ENCODE measurements around the gene PPP2R5B. TPM values are rescaled to one million over a fixed set of nuclear protein-coding genes. Genes with fewer than 3 reads are reported as not detected.

Gene PPP2R5B
- total and polyA plus RNA-seq, 9 of the 15 experiments (the other 6 are each of a cell fraction or from before 2014, with no cell fraction given), result 0.10 to 7.8 (median 3.3) TPM

DNA sequence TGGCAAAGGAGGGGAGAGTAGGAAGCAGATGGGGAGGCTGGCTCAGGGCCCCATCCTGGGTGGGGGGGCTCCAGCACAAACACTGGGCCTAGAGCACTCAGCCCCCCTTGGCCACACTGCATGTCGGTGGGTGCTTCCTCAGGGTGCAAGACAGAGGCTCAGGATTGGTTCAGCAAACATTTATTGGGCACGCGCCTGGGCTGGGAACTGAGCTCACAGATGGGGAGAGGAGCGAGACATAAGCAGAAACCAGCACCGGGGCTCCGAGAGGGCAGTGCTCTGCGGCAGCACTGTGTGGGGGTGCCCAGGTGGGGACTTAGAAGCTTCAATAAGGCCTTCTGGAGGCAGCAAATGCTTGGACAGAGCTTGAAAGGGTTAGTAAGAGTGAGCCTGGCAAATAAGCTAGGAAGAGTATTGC is 34.0 kb upstream of the PPP2R5B start:
- BruUV-seq (replicated peaks), result no TSS peak
- POLR2A ChIA-PET, result interaction anchor here (0.6 to 3.4 kb wide), 4 partner anchors 12 to 195 kb away, joined by 3 to 28 read pairs (median 4); partner anchors contain the start of gene EHD1

More for the DNA sequence above, 34.0 kb upstream of the PPP2R5B start:
- WGBS (ENCODE audit: insufficient coverage, low coverage, missing lambda C conversion rate), result 93% methylated on average over 6 of the region's 7 CpGs
- TF ChIP-seq STAT5B (CRISPR knock-in tag; IDR thresholded peaks at IDR 0.05), result no peak
- TF ChIP-seq SLC30A9 (CRISPR knock-in tag; IDR thresholded peaks at IDR 0.05), result no peak
- TF ChIP-seq, protein P1, sequence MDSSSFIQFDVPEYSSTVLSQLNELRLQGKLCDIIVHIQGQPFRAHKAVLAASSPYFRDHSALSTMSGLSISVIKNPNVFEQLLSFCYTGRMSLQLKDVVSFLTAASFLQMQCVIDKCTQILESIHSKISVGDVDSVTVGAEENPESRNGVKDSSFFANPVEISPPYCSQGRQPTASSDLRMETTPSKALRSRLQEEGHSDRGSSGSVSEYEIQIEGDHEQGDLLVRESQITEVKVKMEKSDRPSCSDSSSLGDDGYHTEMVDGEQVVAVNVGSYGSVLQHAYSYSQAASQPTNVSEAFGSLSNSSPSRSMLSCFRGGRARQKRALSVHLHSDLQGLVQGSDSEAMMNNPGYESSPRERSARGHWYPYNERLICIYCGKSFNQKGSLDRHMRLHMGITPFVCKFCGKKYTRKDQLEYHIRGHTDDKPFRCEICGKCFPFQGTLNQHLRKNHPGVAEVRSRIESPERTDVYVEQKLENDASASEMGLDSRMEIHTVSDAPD (CRISPR knock-in tag; IDR thresholded peaks at IDR 0.05), result no peak
- TF ChIP-seq ZFP30 (CRISPR knock-in tag; IDR thresholded peaks at IDR 0.05; ENCODE audit: borderline replicate concordance), result no peak
- no peak for TF ChIP-seq SAFB2 (IDR thresholded peaks at IDR 0.05; ENCODE audit: borderline replicate concordance, low read depth, low read length, severe bottlenecking)
- no peak for TF ChIP-seq RCOR1 (IDR thresholded peaks at IDR 0.05; ENCODE audit: borderline replicate concordance in 1 of 2, low read depth in 2 of 2, low read length in 2 of 2)
- no peak for TF ChIP-seq HEY1 (CRISPR knock-in tag; IDR thresholded peaks at IDR 0.05; ENCODE audit: borderline replicate concordance)
- no peak for TF ChIP-seq FOXM1 (IDR thresholded peaks at IDR 0.05; ENCODE audit: low read depth)
- no peak for TF ChIP-seq FOXM1 (CRISPR knock-in tag; IDR thresholded peaks at IDR 0.05; ENCODE audit: low read depth)
- TF ChIP-seq MCM2 (IDR thresholded peaks at IDR 0.05; ENCODE audit: low read depth), result no peak
- ATAC-seq (no peak), FAIRE-seq (no peak), DNase-seq (ENCODE audit: extremely low read depth in 1 of 4, low spot score in 3 of 4) (no peak)
- Histone ChIP-seq H3K4me2 (ENCODE audit: insufficient read depth, low read length) (no peak overlapping the region), H3K9me3 (replicated peaks; ENCODE audit: control insufficient read depth, insufficient read depth, low read depth, low read length) (no peaks in the 10 kb centered on the region), H2AFZ (ENCODE audit: low read depth, low read length) (no peak overlapping the region; the same call in 1 of the 2 replicates), H3K9me1 (ENCODE audit: control insufficient read depth, insufficient read depth, low read length) (no peaks in the 10 kb centered on the region), H3K79me2 (ENCODE audit: control insufficient read depth, insufficient read depth, low read length) (no peaks in the 10 kb centered on the region), H3K36me3 (ENCODE audit: control insufficient read depth, insufficient read depth, low read length) (peaks cover 7% of the 10 kb centered on the region; the same call in 1 of the 3 replicates), H3K4me3 (no peak overlapping the region), H3K4me1 (replicated peaks in 1 of 2; ENCODE audit: control insufficient read depth in 2 of 2, insufficient read depth in 2 of 2, low read length in 2 of 2) (peaks cover 39 to 90% of the 10 kb centered on the region in 2 experiments), H4K20me1 (replicated peaks; ENCODE audit: control insufficient read depth, insufficient read depth, low read length) (no peaks in the 10 kb centered on the region), H3K27ac (ENCODE audit: extremely low read depth, low read depth, low read length) (no peak overlapping the region; the same call in 2 of the 3 replicates), H3K27me3 (ENCODE audit: control insufficient read depth in 2 of 2, insufficient read depth in 2 of 2, low read length in 2 of 2) (no peaks in the 10 kb centered on the region), H3K9ac (ENCODE audit: insufficient read depth in 1 of 2, low read depth in 2 of 2, low read length in 2 of 2) (peak overlapping the region in 1 of 2 experiments; percentile 79; a peak in 2 of 4 replicates)
- intact Hi-C loops (cut with micrococcal nuclease) (loop anchor here (5.0 kb wide), 1 partner anchor 103 kb away; no protein-coding TSS in a partner anchor), in situ Hi-C loops (cut with MboI) (loop anchor here (5.0 kb wide), 2 partner anchors 43 to 103 kb away; no protein-coding TSS in a partner anchor)
- CTCF ChIA-PET (ENCODE audit: low intra/inter-chr PET ratio), result no interaction called here
